CD14-positive monocyte (primary cell): ENCODE data around the gene GRIN1. TPM values are rescaled to one million over a fixed set of nuclear protein-coding genes. Genes with fewer than 3 reads are reported as not detected.
A peak's percentile ranks its signal among the peaks of the same experiment; 100 is the strongest.

Source experiments
- DNase-seq, 3 donors: peaks; one replicate each; pipeline ENCODE4 v3.0.0-alpha.2; 2011 to 2022
- H2AFZ ChIP-seq: 2 replicates; pipeline ENCODE4 v1.6.0; 2012; ENCODE audit warnings: mild to moderate bottlenecking, low read depth, low read length, inconsistent platforms; ENCODE audit not compliant: insufficient read depth, poor library complexity, severe bottlenecking
- H3K27ac ChIP-seq, 2 donors: 1 replicate in 1 of 2; 2 replicates in 1 of 2; pipeline ENCODE4 v1.5.1; 2012 to 2013; ENCODE audit warnings: low read length in 2 of 2, control low read depth in 1 of 2, inconsistent platforms in 1 of 2, low read depth in 1 of 2, mild to moderate bottlenecking in 1 of 2
- H3K27me3 ChIP-seq, 2 donors: one replicate each; pipeline versions ENCODE4 v1.6.0 to v1.6.1; 2011 to 2013; ENCODE audit warnings: low read length in 2 of 2; ENCODE audit not compliant: control insufficient read depth in 2 of 2, insufficient read depth in 2 of 2
- H3K36me3 ChIP-seq, 2 donors: replicated peaks in 1 of 2; 1 replicate in 1 of 2; 2 replicates in 1 of 2; pipeline versions ENCODE4 v1.5.1 to v1.6.1; 2012 to 2013; ENCODE audit warnings: low read length in 2 of 2, control low read depth in 1 of 2, inconsistent platforms in 1 of 2, mild to moderate bottlenecking in 1 of 2; ENCODE audit not compliant: insufficient read depth in 2 of 2, control insufficient read depth in 1 of 2
- H3K4me1 ChIP-seq, 2 donors: 1 replicate in 1 of 2; 2 replicates in 1 of 2; pipeline versions ENCODE4 v1.5.1 to v1.6.1; 2012 to 2013; ENCODE audit warnings: low read length in 2 of 2, control low read depth in 1 of 2, inconsistent platforms in 1 of 2, mild to moderate bottlenecking in 1 of 2, moderate library complexity in 1 of 2; ENCODE audit not compliant: insufficient read depth in 2 of 2, control insufficient read depth in 1 of 2
- H3K4me2 ChIP-seq: replicated peaks from 2 replicates; pipeline ENCODE3; 2012; ENCODE audit warnings: low read length, moderate library complexity, mild to moderate bottlenecking; ENCODE audit not compliant: poor library complexity, severe bottlenecking; ENCODE audit errors: extremely low read depth
- H3K4me3 ChIP-seq, 3 experiments: fragments of 200-600 bp in 1 of 3; sonication (generic) in 1 of 3; replicated peaks in 1 of 3; 1 replicate in 2 of 3; 2 replicates in 1 of 3; pipeline ENCODE4 v1.5.1; 2011 to 2013; ENCODE audit warnings: low read length in 3 of 3, mild to moderate bottlenecking in 3 of 3, control low read depth in 2 of 3, low read depth in 2 of 3, inconsistent platforms in 1 of 3, moderate library complexity in 1 of 3
- H3K79me2 ChIP-seq: 2 replicates; pipeline ENCODE4 v1.6.0; 2012; ENCODE audit warnings: mild to moderate bottlenecking, control low read depth, inconsistent platforms, low read length, moderate library complexity; ENCODE audit not compliant: insufficient read depth
- H3K9ac ChIP-seq: 2 replicates; pipeline ENCODE4 v1.6.0; 2017; ENCODE audit warnings: low read length, mild to moderate bottlenecking; ENCODE audit not compliant: insufficient read depth, poor library complexity, severe bottlenecking
- H3K9me3 ChIP-seq, 2 donors: replicated peaks in 1 of 2; 1 replicate in 1 of 2; 2 replicates in 1 of 2; pipeline versions ENCODE4 v1.5.1 to v1.6.1; 2012 to 2013; ENCODE audit warnings: low read length in 2 of 2, control low read depth in 1 of 2; ENCODE audit not compliant: control insufficient read depth in 1 of 2, insufficient read depth in 1 of 2
- H4K20me1 ChIP-seq: 2 replicates; pipeline ENCODE4 v1.6.0; 2012; ENCODE audit warnings: mild to moderate bottlenecking, low read length, control low read depth, moderate library complexity; ENCODE audit not compliant: insufficient read depth
- H3K27ac Mint-ChIP-seq, 7 donors: one replicate each; pipeline ENCODE4 v1.8.0; 2020; ENCODE audit warnings: mild to moderate bottlenecking in 7 of 7, mixed read lengths in 7 of 7, moderate library complexity in 6 of 7, inconsistent platforms in 2 of 7
- H3K27me3 Mint-ChIP-seq, 3 donors: one replicate each; pipeline ENCODE4 v1.8.0; 2021 to 2022; ENCODE audit warnings: low read depth in 3 of 3, mild to moderate bottlenecking in 3 of 3, mixed read lengths in 3 of 3, moderate library complexity in 3 of 3, inconsistent platforms in 1 of 3
- H3K36me3 Mint-ChIP-seq, 2 donors: one replicate each; pipeline ENCODE4 v1.8.0; 2020; ENCODE audit warnings: mixed read lengths in 2 of 2, inconsistent platforms in 1 of 2, mild to moderate bottlenecking in 1 of 2
- H3K4me1 Mint-ChIP-seq: one replicate; pipeline ENCODE4 v1.8.0; 2020; ENCODE audit warnings: mild to moderate bottlenecking, mixed read lengths
- H3K4me3 Mint-ChIP-seq, 2 donors: one replicate each; pipeline ENCODE4 v1.8.0; 2020; ENCODE audit warnings: mild to moderate bottlenecking in 2 of 2, mixed read lengths in 2 of 2, moderate library complexity in 1 of 2
- H3K9me3 Mint-ChIP-seq, 7 donors: one replicate each; pipeline ENCODE4 v1.8.0; 2020 to 2022; ENCODE audit warnings: mixed read lengths in 7 of 7, mild to moderate bottlenecking in 6 of 7, moderate library complexity in 6 of 7, inconsistent platforms in 2 of 7
- WGBS: methylation state at CpG from one replicate; pipeline ENCODE4 v1.1.5; 2013; ENCODE audit warnings: missing lambda C conversion rate; ENCODE audit not compliant: insufficient coverage; 5-methylcytosine and 5-hydroxymethylcytosine counted together
- intact Hi-C, 2 donors: fragments of 100-400 bp; cut with micrococcal nuclease; formaldehyde crosslinking; loops; one replicate each; pipeline versions ENCODE4 v1.15.0 to v1.15.1; 2023
- polyA plus RNA-seq, 3 donors: library from polyadenylated mRNA; depleted of rRNA in 1 of 3; unstranded in 2 of 3; stranded (reverse) in 1 of 3; fragments of 300-500 nt in 2 of 3; fragments of >200 nt in 1 of 3; fragmentation: Illumina TruSeq in 2 of 3; gene quantifications; 1 replicate in 2 of 3; 2 replicates in 1 of 3; pipeline ENCODE4 v1.2.3, GENCODE V29; 2012 to 2021
- TF ChIP-seq, protein P1 (sequence below): fragments of 200-600 bp; IDR thresholded peaks from one replicate; pipeline ENCODE4 v1.8.0; 2022; ENCODE audit warnings: antibody characterized with exemption, mild to moderate bottlenecking

GRIN1 gene
- polyA plus RNA-seq, 3 donors, result not detected

DNA sequence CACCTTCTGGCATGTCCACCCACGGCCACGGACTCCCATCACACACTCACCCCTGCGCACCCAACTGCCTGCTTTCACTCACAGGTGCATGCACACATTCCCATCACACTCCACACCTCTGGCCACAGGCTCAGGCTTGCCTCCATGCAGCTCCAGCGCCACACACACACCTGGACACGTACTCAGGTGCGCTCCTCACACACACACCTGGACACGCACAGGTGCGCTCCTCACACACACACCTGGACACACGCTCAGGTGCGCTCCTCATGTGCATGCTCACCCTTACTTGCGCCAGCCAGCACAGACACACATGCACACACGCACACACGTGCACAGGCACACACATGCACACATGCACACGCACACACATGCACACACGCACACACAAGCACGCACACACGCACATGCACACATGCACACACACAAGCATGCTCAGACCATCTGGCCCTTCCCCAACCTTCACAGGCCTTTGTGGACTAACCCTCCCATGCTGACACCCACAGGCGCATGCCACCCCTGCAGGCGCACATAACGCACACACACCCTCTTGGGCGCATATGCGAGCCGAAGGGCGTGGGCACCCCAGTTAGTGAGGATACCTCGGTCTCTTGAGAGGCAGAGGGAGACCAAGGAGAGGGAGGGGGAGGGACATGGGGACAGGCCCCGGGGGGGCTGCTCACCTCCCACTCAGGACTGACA lies 8.3 kb downstream of the GRIN1 start:
- 91% methylated on average over 21 of the region's 26 CpGs for WGBS
- Histone ChIP-seq H3K36me3 (no peaks in the 10 kb centered on the region), H3K27ac (no peak overlapping the region), H4K20me1 (no peaks in the 10 kb centered on the region), H3K4me1 (no peaks in the 10 kb centered on the region), H2AFZ (no peak overlapping the region), H3K4me3 (no peak overlapping the region), H3K27me3 (peaks cover 0 to 3% of the 10 kb centered on the region in 2 donors), H3K4me2 (no peak overlapping the region), H3K9me3 (peaks cover 0 to 15% of the 10 kb centered on the region in 2 donors), H3K79me2 (no peaks in the 10 kb centered on the region), H3K9ac (no peak overlapping the region)
- TF ChIP-seq, protein P1, sequence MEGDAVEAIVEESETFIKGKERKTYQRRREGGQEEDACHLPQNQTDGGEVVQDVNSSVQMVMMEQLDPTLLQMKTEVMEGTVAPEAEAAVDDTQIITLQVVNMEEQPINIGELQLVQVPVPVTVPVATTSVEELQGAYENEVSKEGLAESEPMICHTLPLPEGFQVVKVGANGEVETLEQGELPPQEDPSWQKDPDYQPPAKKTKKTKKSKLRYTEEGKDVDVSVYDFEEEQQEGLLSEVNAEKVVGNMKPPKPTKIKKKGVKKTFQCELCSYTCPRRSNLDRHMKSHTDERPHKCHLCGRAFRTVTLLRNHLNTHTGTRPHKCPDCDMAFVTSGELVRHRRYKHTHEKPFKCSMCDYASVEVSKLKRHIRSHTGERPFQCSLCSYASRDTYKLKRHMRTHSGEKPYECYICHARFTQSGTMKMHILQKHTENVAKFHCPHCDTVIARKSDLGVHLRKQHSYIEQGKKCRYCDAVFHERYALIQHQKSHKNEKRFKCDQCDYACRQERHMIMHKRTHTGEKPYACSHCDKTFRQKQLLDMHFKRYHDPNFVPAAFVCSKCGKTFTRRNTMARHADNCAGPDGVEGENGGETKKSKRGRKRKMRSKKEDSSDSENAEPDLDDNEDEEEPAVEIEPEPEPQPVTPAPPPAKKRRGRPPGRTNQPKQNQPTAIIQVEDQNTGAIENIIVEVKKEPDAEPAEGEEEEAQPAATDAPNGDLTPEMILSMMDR, result no peak
- intact Hi-C loops, result no loop called here
- Mint-ChIP-seq H3K9me3 (peaks cover 5 to 20% (median 12%) of the 10 kb centered on the region in 7 donors), H3K27me3 (peaks cover 15 to 28% (median 28%) of the 10 kb centered on the region in 3 donors), H3K4me1 (no peaks in the 10 kb centered on the region), H3K27ac (peak overlapping the region in 1 of 7 donors; percentile 64), H3K36me3 (no peaks in the 10 kb centered on the region), H3K4me3 (peak overlapping the region in 1 of 2 donors; percentile 51)
- no peak for DNase-seq

DNA sequence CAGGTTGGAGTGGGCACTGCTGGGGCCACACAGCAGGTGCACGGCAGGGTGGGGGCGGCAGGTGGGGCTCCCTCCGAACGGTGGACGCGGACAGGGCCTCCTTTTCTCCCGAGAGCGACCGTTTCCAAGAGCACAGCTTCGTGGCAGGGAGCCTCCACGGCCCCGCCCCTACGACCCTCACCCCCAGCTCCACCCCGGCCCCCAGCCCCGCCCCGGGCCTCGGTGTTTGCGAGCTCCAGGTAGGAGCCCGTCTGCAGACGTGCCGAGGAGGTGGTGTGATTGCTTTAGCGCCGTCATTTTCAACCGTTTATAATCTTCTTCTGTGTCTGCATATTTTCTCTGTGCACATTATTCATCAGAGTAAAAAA lies 8.8 kb downstream of the GRIN1 start:
- TF ChIP-seq, protein P1, result no peak
- H3K9me3 ChIP-seq, result peaks cover 0 to 15% of the 10 kb centered on the region in 2 donors

More for the DNA sequence above, 8.8 kb downstream of the GRIN1 start:
- Histone ChIP-seq H3K4me2 (no peak overlapping the region), H3K27me3 (peaks cover 0 to 3% of the 10 kb centered on the region in 2 donors), H3K4me3 (no peak overlapping the region), H3K9ac (no peak overlapping the region), H3K79me2 (no peaks in the 10 kb centered on the region), H3K36me3 (no peaks in the 10 kb centered on the region), H3K4me1 (no peaks in the 10 kb centered on the region), H2AFZ (no peak overlapping the region), H4K20me1 (no peaks in the 10 kb centered on the region), H3K27ac (no peak overlapping the region)
- Mint-ChIP-seq H3K9me3 (peaks cover 5 to 20% (median 12%) of the 10 kb centered on the region in 7 donors), H3K27ac (no peak overlapping the region), H3K27me3 (peaks cover 12 to 28% (median 23%) of the 10 kb centered on the region in 3 donors), H3K4me1 (no peaks in the 10 kb centered on the region), H3K4me3 (no peak overlapping the region), H3K36me3 (no peaks in the 10 kb centered on the region)
- no peak for DNase-seq
- WGBS, result 31% methylated on average over 6 of the region's 24 CpGs
- intact Hi-C loops, result no loop called here
